ENCODE results near the gene WNT11. TPM values are rescaled to one million over a fixed set of nuclear protein-coding genes. Genes with fewer than 3 reads are reported as not detected.

Gene WNT11
- 1.4 and 2.3 TPM in 2 replicates for polyA plus RNA-seq
- polyA minus RNA-seq = 0.46 and 2.2 TPM in 2 replicates

DNA sequence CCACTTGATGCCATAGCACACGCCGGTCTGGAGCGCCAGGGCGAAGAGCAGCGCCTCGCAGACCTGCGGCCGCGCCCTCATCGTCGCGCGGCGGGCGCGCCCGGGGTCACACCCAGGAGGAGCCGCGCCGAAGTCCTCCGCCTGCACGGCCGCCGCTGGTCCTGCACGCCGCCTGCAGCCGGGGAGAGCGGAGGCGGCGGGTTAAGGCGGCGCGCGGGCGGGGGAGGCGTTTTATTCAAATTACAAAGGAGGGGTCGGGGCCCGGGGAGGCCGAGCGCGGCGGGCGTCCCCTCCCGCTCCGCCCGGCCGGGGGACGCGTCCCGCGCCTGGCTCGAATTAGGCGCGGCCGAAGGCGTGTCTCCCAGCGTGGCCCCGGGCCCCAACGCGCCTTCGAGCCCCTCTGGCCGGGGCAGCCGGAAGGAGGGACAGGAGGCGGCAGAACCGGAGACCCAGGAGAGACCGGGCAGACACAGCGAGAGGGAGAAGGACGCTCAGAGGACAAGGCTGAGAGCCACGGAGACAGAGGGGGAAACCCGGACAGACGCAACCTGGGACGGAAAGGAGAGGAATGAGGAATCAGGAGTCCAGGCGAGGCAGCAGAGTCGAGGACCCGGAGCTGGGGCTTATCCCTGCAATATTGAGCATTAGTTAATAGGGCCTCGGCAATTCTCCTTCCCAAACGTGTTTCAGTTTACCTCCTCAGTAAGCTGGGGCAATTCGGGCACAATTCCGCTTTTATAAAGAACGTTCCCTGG, at the start of gene WNT11:
TSS of gene WNT11 (minus strand) at position 176 of the 755 bp plus-strand sequence. CDS start at position 81, 95 bp downstream.
- H3K27ac ChIP-seq (ENCODE audit: low read length) = no peak within 1 kb of the TSS
- H4K20me1 ChIP-seq (ENCODE audit: insufficient read depth) = no peaks in the 10 kb centered on the region
- H3K4me3 ChIP-seq (ENCODE audit: low read length) = peak within 1 kb of the TSS; percentile 73
- H3F3A ChIP-seq (ENCODE audit: insufficient read depth, low read length, poor library complexity, severe bottlenecking) = no peaks in the 10 kb centered on the region
- H3K4me2 ChIP-seq (ENCODE audit: low read length) = peak within 1 kb of the TSS; percentile 48
- no peaks in the 10 kb centered on the region for H3K9me3 ChIP-seq (ENCODE audit: low read length)
- H3K79me2 ChIP-seq (replicated peaks; ENCODE audit: insufficient read depth, low read length) = no peaks in the 10 kb centered on the region
- H3K27me3 ChIP-seq (ENCODE audit: insufficient read depth, low read depth, low read length) = peaks cover 84% of the 10 kb centered on the region
- peak; percentile 22 for TF ChIP-seq MXI1 (conservative IDR thresholded peaks at IDR 0.05; ENCODE audit: poor library complexity, severe bottlenecking)
- TF ChIP-seq, protein P1, sequence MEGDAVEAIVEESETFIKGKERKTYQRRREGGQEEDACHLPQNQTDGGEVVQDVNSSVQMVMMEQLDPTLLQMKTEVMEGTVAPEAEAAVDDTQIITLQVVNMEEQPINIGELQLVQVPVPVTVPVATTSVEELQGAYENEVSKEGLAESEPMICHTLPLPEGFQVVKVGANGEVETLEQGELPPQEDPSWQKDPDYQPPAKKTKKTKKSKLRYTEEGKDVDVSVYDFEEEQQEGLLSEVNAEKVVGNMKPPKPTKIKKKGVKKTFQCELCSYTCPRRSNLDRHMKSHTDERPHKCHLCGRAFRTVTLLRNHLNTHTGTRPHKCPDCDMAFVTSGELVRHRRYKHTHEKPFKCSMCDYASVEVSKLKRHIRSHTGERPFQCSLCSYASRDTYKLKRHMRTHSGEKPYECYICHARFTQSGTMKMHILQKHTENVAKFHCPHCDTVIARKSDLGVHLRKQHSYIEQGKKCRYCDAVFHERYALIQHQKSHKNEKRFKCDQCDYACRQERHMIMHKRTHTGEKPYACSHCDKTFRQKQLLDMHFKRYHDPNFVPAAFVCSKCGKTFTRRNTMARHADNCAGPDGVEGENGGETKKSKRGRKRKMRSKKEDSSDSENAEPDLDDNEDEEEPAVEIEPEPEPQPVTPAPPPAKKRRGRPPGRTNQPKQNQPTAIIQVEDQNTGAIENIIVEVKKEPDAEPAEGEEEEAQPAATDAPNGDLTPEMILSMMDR (IDR thresholded peaks at IDR 0.05; ENCODE audit: poor library complexity, severe bottlenecking) = no peak
- TF ChIP-seq POLR2AphosphoS5 (IDR thresholded peaks at IDR 0.05) = no peak
- no peaks in the 10 kb centered on the region for H3K9me2 ChIP-seq (ENCODE audit: insufficient read depth, low read length)
- H3K36me3 ChIP-seq (ENCODE audit: insufficient read depth, low read length) = no peaks in the 10 kb centered on the region
- H2AFZ ChIP-seq (ENCODE audit: low read depth, low read length) = no peak within 1 kb of the TSS
- peak within 1 kb of the TSS; percentile 34 for H3K9ac ChIP-seq (ENCODE audit: low read length)

DNA sequence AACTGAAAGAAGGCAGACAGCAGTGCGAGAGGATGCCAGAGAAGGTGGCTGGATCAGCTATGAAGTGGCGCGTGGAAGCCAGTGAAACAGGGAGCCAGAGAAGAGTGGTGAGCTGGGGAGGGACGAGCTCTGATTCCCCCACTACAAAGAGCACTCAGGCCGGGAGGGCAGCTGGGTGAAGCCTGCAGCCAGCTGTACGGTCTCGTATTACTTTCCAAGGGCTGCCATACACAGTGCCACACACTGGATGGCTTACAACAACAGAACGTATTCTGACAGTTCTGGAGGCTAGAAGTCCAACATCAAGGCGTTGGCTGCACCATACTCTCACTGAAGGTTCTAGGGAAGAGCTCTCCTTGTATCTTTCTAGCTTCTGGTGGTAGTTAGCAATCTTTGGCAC, 47.1 kb upstream of the WNT11 start:
- H4K20me1 ChIP-seq (ENCODE audit: insufficient read depth) = no peaks in the 10 kb centered on the region

More for the DNA sequence above, 47.1 kb upstream of the WNT11 start:
- Histone ChIP-seq H3K9ac (ENCODE audit: low read length) (no peak overlapping the region), H3F3A (ENCODE audit: insufficient read depth, low read length, poor library complexity, severe bottlenecking) (no peaks in the 10 kb centered on the region), H3K79me2 (replicated peaks; ENCODE audit: insufficient read depth, low read length) (no peaks in the 10 kb centered on the region), H3K27me3 (ENCODE audit: insufficient read depth, low read depth, low read length) (no peaks in the 10 kb centered on the region), H3K36me3 (ENCODE audit: insufficient read depth, low read length) (no peaks in the 10 kb centered on the region), H3K9me3 (ENCODE audit: low read length) (no peaks in the 10 kb centered on the region), H3K27ac (ENCODE audit: low read length) (no peak overlapping the region), H3K9me2 (ENCODE audit: insufficient read depth, low read length) (no peaks in the 10 kb centered on the region), H2AFZ (ENCODE audit: low read depth, low read length) (no peak overlapping the region), H3K4me3 (ENCODE audit: low read length) (no peak overlapping the region), H3K4me2 (ENCODE audit: low read length) (no peak overlapping the region)
- TF ChIP-seq EP300 (conservative IDR thresholded peaks at IDR 0.05; ENCODE audit: poor library complexity, severe bottlenecking) (no peak), SMC3 (conservative IDR thresholded peaks at IDR 0.05; ENCODE audit: poor library complexity) (no peak), RAD21 (conservative IDR thresholded peaks at IDR 0.05) (no peak), TAF1 (IDR thresholded peaks at IDR 0.05; ENCODE audit: low read depth) (no peak), MXI1 (conservative IDR thresholded peaks at IDR 0.05; ENCODE audit: poor library complexity, severe bottlenecking) (no peak), REST (IDR thresholded peaks at IDR 0.05; ENCODE audit: borderline replicate concordance) (no peak), POLR2AphosphoS5 (IDR thresholded peaks at IDR 0.05) (no peak), EZH2 (IDR thresholded peaks at IDR 0.05; ENCODE audit: borderline replicate concordance, insufficient read depth, low read length, poor library complexity, severe bottlenecking) (no peak)
- TF ChIP-seq, protein P1 (IDR thresholded peaks at IDR 0.05; ENCODE audit: poor library complexity, severe bottlenecking) = no peak
